ENCODE measurements around the gene RASSF8. TPM values are rescaled to one million over a fixed set of nuclear protein-coding genes. Genes with fewer than 3 reads are reported as not detected.

RASSF8 gene
- total and polyA plus RNA-seq, 2 donors (not counting 3 experiments of a cell fraction or from before 2014, with no cell fraction given), result 11.1 to 59.3 TPM

- Histone ChIP-seq H3K9me1 (replicated peaks; ENCODE audit: control insufficient read depth, extremely low read depth, insufficient read depth, low read length) (no peaks in the 10 kb centered on the region), H2AFZ (ENCODE audit: low read depth, low read length) (no peak overlapping the region), H3K36me3 (ENCODE audit: control insufficient read depth in 2 of 2, extremely low read depth in 1 of 2, insufficient read depth in 2 of 2, low read length in 2 of 2) (no peaks in the 10 kb centered on the region), H3K4me3 (replicated peaks in 1 of 3; ENCODE audit: insufficient read depth in 1 of 3, low read depth in 1 of 3, low read length in 3 of 3) (no peak overlapping the region), H3K27ac (ENCODE audit: insufficient read depth, low read depth, low read length) (no peak overlapping the region), H3K27me3 (ENCODE audit: control insufficient read depth in 2 of 2, insufficient read depth in 2 of 2, low read length in 2 of 2) (no peaks in the 10 kb centered on the region), H4K20me1 (replicated peaks; ENCODE audit: control insufficient read depth, extremely low read depth, insufficient read depth, low read length) (peaks cover 7% of the 10 kb centered on the region), H3K79me2 (ENCODE audit: control insufficient read depth, insufficient read depth, low read length) (peaks cover 98% of the 10 kb centered on the region), H3K9me3 (replicated peaks; ENCODE audit: control insufficient read depth, insufficient read depth, low read length) (no peaks in the 10 kb centered on the region), H3K4me1 (ENCODE audit: control insufficient read depth, extremely low read depth, insufficient read depth, low read length) (peaks cover 6% of the 10 kb centered on the region), H3K4me2 (ENCODE audit: insufficient read depth, low read length) (no peak overlapping the region), H3K9ac (replicated peaks; ENCODE audit: extremely low read depth, insufficient read depth, low read length) (no peak overlapping the region)
- dilution Hi-C loops (cut with MboI; ENCODE audit: extremely low pct_ligation_motif_present, low sequenced_read_pairs), result no loop called here
- FAIRE-seq, result no peak
- TF ChIP-seq MYC (IDR thresholded peaks at IDR 0.05; ENCODE audit: low read depth, low read length) (no peak), POLR2A (IDR thresholded peaks at IDR 0.05; ENCODE audit: low read depth, low read length) (no peak), GATA2 (IDR thresholded peaks at IDR 0.05; ENCODE audit: insufficient read depth, insufficient read length, low read depth, low read length) (no peak), MAX (IDR thresholded peaks at IDR 0.05; ENCODE audit: insufficient read depth, insufficient read length) (no peak), FOS (IDR thresholded peaks at IDR 0.05; ENCODE audit: borderline replicate concordance, insufficient read depth, low read length) (no peak), JUN (IDR thresholded peaks at IDR 0.05; ENCODE audit: borderline replicate concordance, insufficient read depth, insufficient read length, low read depth) (no peak), EZH2 (IDR thresholded peaks at IDR 0.05; ENCODE audit: borderline replicate concordance, low read depth, low read length, severe bottlenecking) (no peak), CTCF (IDR thresholded peaks at IDR 0.05; ENCODE audit: extremely low read depth in 1 of 2, insufficient read depth in 1 of 2, low read depth in 1 of 2, low read length in 2 of 2) (no peak), POLR2AphosphoS5 (IDR thresholded peaks at IDR 0.05; ENCODE audit: insufficient read depth, low read depth, low read length) (no peak)
- ChIA-PET CTCF (interaction anchor here (1.0 to 1.4 kb wide), 2 partner anchors 12 to 20 kb away, joined by 3 to 6 read pairs; no protein-coding TSS in a partner anchor), POLR2A (interaction anchor here (1.3 kb wide), 1 partner anchor 8 kb away, joined by 3 read pairs; no protein-coding TSS in a partner anchor)
- intact Hi-C loops (cut with micrococcal nuclease), result no loop called here
- DNase-seq (ENCODE audit: low read depth, low spot score), result no peak
- no TSS peak for BruUV-seq (replicated peaks)
These were observed 21.6 kb downstream of the RASSF8 start for GRCh38 chr12:25980035-25980434.

Measured in endothelial cell of umbilical vein (primary cell).